Calu3 (cell line): ENCODE measurements around the gene CTXN1. TPM values are rescaled to one million over a fixed set of nuclear protein-coding genes. Genes with fewer than 3 reads are reported as not detected.

Experiments used
- BruUV-seq: library from RNA; stranded (reverse); fragments of 400-500 nt; replicated peaks from 2 replicates; lab custom pipeline; 2021; lab: Mats Ljungman, UMichigan
- CTCF ChIA-PET: fragments of 300-600 bp; sonication (Branson Sonifier 250); formaldehyde crosslinking; loops from one replicate; lab custom pipeline; 2022; ENCODE audit warnings: antibody characterized with exemption; lab: Charles Lee
- DNase-seq: peaks from one replicate; pipeline ENCODE4 v3.0.0; 2022
- H3K27ac Mint-ChIP-seq: one replicate; pipeline ENCODE4 v1.8.0; 2022; ENCODE audit warnings: mixed read lengths; ENCODE audit not compliant: unreplicated experiment
- H3K27me3 Mint-ChIP-seq: one replicate; pipeline ENCODE4 v1.8.0; 2022; ENCODE audit warnings: mixed read lengths; ENCODE audit not compliant: unreplicated experiment
- H3K36me3 Mint-ChIP-seq: one replicate; pipeline ENCODE4 v1.8.0; 2022; ENCODE audit warnings: mild to moderate bottlenecking, moderate library complexity, mixed read lengths; ENCODE audit not compliant: insufficient read depth, unreplicated experiment
- H3K4me1 Mint-ChIP-seq: one replicate; pipeline ENCODE4 v1.8.0; 2022; ENCODE audit warnings: mild to moderate bottlenecking, low read depth, mixed read lengths; ENCODE audit not compliant: unreplicated experiment
- H3K4me3 Mint-ChIP-seq: one replicate; pipeline ENCODE4 v1.8.0; 2022; ENCODE audit warnings: mild to moderate bottlenecking, low read depth, moderate library complexity, mixed read lengths; ENCODE audit not compliant: unreplicated experiment
- H3K9me3 Mint-ChIP-seq: one replicate; pipeline ENCODE4 v1.8.0; 2022; ENCODE audit warnings: low read depth, mixed read lengths; ENCODE audit not compliant: unreplicated experiment
- CTCF ChIP-seq: fragments of 200-600 bp; IDR thresholded peaks from one replicate; pipeline ENCODE4 v1.8.0; 2022; ENCODE audit warnings: antibody characterized with exemption; ENCODE audit not compliant: unreplicated experiment
- intact Hi-C: fragments of 100-400 bp; cut with micrococcal nuclease; formaldehyde crosslinking; loops from one replicate; pipeline ENCODE4 v1.10.0; 2022; ENCODE audit not compliant: unreplicated experiment
- total RNA-seq: library from RNA; stranded (reverse); gene quantifications from 2 replicates; pipeline ENCODE4 v1.2.3, GENCODE V29; 2022

Gene CTXN1
- total RNA-seq, 1 experiment from 2014 or later, result 12.2 TPM

GRCh38 chr19:7899751-7900378, 26.1 kb downstream of the CTXN1 start:
- Mint-ChIP-seq H3K9me3 (no peaks in the 10 kb centered on the region), H3K4me1 (peaks cover 4% of the 10 kb centered on the region), H3K27ac (no peak overlapping the region), H3K4me3 (no peak overlapping the region), H3K27me3 (no peaks in the 10 kb centered on the region), H3K36me3 (peaks cover 24% of the 10 kb centered on the region)
- no peak for TF ChIP-seq CTCF
- intact Hi-C loops, result no loop called here
- no TSS peak for BruUV-seq
- DNase-seq, result no peak
- CTCF ChIA-PET, result interaction anchor here (0.6 kb wide), 1 partner anchor 149 kb away, joined by 6 read pairs; no protein-coding TSS in a partner anchor

GRCh38 chr19:7898967-7899366, 27.0 kb downstream of the CTXN1 start:
- BruUV-seq, result no TSS peak
- Mint-ChIP-seq H3K4me1 (no peaks in the 10 kb centered on the region), H3K4me3 (no peak overlapping the region), H3K9me3 (no peaks in the 10 kb centered on the region), H3K27me3 (no peaks in the 10 kb centered on the region), H3K27ac (no peak overlapping the region), H3K36me3 (peaks cover 16% of the 10 kb centered on the region)
- CTCF ChIA-PET, result no interaction called here
- TF ChIP-seq CTCF, result no peak
- intact Hi-C loops, result no loop called here
- DNase-seq, result no peak

- BruUV-seq, result no TSS peak
- CTCF ChIA-PET, result interaction anchor here (0.7 kb wide), 1 partner anchor 46 kb away, joined by 5 read pairs; the partner anchor contains the start of gene TIMM44
- DNase-seq, result no peak
- H3K9me3 Mint-ChIP-seq, result no peaks in the 10 kb centered on the region
- no peak overlapping the region for H3K27ac Mint-ChIP-seq
- no peak overlapping the region for H3K4me3 Mint-ChIP-seq
- H3K36me3 Mint-ChIP-seq, result peaks cover under 1% of the 10 kb centered on the region
- H3K27me3 Mint-ChIP-seq, result no peaks in the 10 kb centered on the region
- intact Hi-C loops, result no loop called here
- H3K4me1 Mint-ChIP-seq, result no peaks in the 10 kb centered on the region
- no peak for TF ChIP-seq CTCF
These were observed 28.6 kb downstream of the CTXN1 start for GRCh38 chr19:7897292-7897691.

- H3K4me1 Mint-ChIP-seq, result no peaks in the 10 kb centered on the region
- no peak overlapping the region for H3K4me3 Mint-ChIP-seq
- no peak overlapping the region for H3K27ac Mint-ChIP-seq
- TF ChIP-seq CTCF, result no peak
- BruUV-seq, result no TSS peak
- CTCF ChIA-PET, result no interaction called here
- no peaks in the 10 kb centered on the region for H3K9me3 Mint-ChIP-seq
- no peaks in the 10 kb centered on the region for H3K36me3 Mint-ChIP-seq
- intact Hi-C loops, result no loop called here
- H3K27me3 Mint-ChIP-seq, result no peaks in the 10 kb centered on the region
- DNase-seq, result no peak
These were observed 30.4 kb downstream of the CTXN1 start for GRCh38 chr19:7895565-7895964.
